ENCODE measurements around the gene FUS.
"Not testable (repeated sequence)": the region's sequence is repeated elsewhere in the genome, so short reads cannot be mapped to it uniquely, and the experiment has no call there.

The FUS gene

DNA sequence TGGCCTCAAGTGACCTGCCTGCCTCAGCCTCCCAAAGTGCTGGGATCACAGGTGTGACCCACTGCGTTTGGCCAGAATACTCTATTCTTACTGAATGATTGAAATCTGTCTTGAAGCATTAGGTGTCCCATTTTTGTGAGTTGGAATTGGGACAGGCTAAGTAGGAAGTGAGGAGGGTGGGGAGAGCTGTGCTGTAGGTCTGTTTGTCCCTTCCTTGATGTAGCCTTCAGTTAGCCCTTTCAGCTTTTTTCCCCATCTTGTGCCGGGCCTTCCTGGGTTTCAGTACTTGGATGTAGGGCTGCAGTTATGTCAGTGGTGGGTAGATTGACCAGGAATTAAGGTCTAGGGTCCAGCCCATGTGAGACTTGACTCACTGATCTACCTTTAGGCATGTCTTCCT, 13.9 kb downstream of the FUS start:
- no peaks in the 10 kb centered on the region for H3K4me1 ChIP-seq (ENCODE audit: insufficient read depth, insufficient read length)
- no peak for TF ChIP-seq SUZ12 (IDR thresholded peaks at IDR 0.05; ENCODE audit: extremely low read depth, insufficient read depth, insufficient read length)
- no peaks in the 10 kb centered on the region for H3K27me3 ChIP-seq (ENCODE audit: insufficient read depth, insufficient read length)

GRCh38 chr16:31194898-31195297, 15.0 kb downstream of the FUS start:
- Histone ChIP-seq H3K4me3 (ENCODE audit: insufficient read length, low read depth) (no peak overlapping the region), H3K4me1 (ENCODE audit: insufficient read depth, insufficient read length) (no peaks in the 10 kb centered on the region), H3K36me3 (ENCODE audit: insufficient read depth, insufficient read length, low read length) (peaks cover 83% of the 10 kb centered on the region), H3K9me3 (ENCODE audit: insufficient read depth, low read length) (no peaks in the 10 kb centered on the region), H3K27me3 (ENCODE audit: insufficient read depth, insufficient read length) (no peaks in the 10 kb centered on the region), H3K9ac (ENCODE audit: insufficient read length, low read depth) (no peak overlapping the region)
- DNase-seq (ENCODE audit: low read depth, low spot score), result no peak
- TF ChIP-seq YY1 (IDR thresholded peaks at IDR 0.05; ENCODE audit: insufficient read depth, insufficient read length) (no peak), SUZ12 (IDR thresholded peaks at IDR 0.05; ENCODE audit: extremely low read depth, insufficient read depth, insufficient read length) (no peak), ZNF274 (IDR thresholded peaks at IDR 0.05; ENCODE audit: low read depth, low read length) (no peak)

More for the DNA sequence above, 13.9 kb downstream of the FUS start:
- Histone ChIP-seq H3K9ac (ENCODE audit: insufficient read length, low read depth) (no peak overlapping the region), H3K36me3 (ENCODE audit: insufficient read depth, insufficient read length, low read length) (peaks cover 87% of the 10 kb centered on the region), H3K9me3 (ENCODE audit: insufficient read depth, low read length) (no peaks in the 10 kb centered on the region), H3K4me3 (ENCODE audit: insufficient read length, low read depth) (no peak overlapping the region)
- no peak for DNase-seq (ENCODE audit: low read depth, low spot score)

- not testable (repeated sequence) for H3K27me3 ChIP-seq (ENCODE audit: insufficient read depth, insufficient read length); H3K4me1 ChIP-seq (ENCODE audit: insufficient read depth, insufficient read length); DNase-seq (ENCODE audit: low read depth, low spot score); H3K4me3 ChIP-seq (ENCODE audit: insufficient read length, low read depth); H3K9ac ChIP-seq (ENCODE audit: insufficient read length, low read depth); H3K9me3 ChIP-seq (ENCODE audit: insufficient read depth, low read length)
- peaks cover 73% of the 10 kb centered on the region for H3K36me3 ChIP-seq (ENCODE audit: insufficient read depth, insufficient read length, low read length)
Observed at GRCh38 chr16:31195861-31196260, 15.9 kb downstream of the FUS start.

GRCh38 chr16:31196324-31197088, 16.6 kb downstream of the FUS start:
- no peak overlapping the region for H3K9ac ChIP-seq (ENCODE audit: insufficient read length, low read depth)
- H3K4me3 ChIP-seq (ENCODE audit: insufficient read length, low read depth), result no peak overlapping the region
- H3K36me3 ChIP-seq (ENCODE audit: insufficient read depth, insufficient read length, low read length), result peaks cover 67% of the 10 kb centered on the region
- H3K4me1 ChIP-seq (ENCODE audit: insufficient read depth, insufficient read length), result no peaks in the 10 kb centered on the region
- TF ChIP-seq YY1 (IDR thresholded peaks at IDR 0.05; ENCODE audit: insufficient read depth, insufficient read length) (no peak), SUZ12 (IDR thresholded peaks at IDR 0.05; ENCODE audit: extremely low read depth, insufficient read depth, insufficient read length) (no peak), ZNF274 (IDR thresholded peaks at IDR 0.05; ENCODE audit: low read depth, low read length) (no peak)
- H3K9me3 ChIP-seq (ENCODE audit: insufficient read depth, low read length), result no peaks in the 10 kb centered on the region
- no peak for DNase-seq (ENCODE audit: low read depth, low spot score)
- no peaks in the 10 kb centered on the region for H3K27me3 ChIP-seq (ENCODE audit: insufficient read depth, insufficient read length)

DNA sequence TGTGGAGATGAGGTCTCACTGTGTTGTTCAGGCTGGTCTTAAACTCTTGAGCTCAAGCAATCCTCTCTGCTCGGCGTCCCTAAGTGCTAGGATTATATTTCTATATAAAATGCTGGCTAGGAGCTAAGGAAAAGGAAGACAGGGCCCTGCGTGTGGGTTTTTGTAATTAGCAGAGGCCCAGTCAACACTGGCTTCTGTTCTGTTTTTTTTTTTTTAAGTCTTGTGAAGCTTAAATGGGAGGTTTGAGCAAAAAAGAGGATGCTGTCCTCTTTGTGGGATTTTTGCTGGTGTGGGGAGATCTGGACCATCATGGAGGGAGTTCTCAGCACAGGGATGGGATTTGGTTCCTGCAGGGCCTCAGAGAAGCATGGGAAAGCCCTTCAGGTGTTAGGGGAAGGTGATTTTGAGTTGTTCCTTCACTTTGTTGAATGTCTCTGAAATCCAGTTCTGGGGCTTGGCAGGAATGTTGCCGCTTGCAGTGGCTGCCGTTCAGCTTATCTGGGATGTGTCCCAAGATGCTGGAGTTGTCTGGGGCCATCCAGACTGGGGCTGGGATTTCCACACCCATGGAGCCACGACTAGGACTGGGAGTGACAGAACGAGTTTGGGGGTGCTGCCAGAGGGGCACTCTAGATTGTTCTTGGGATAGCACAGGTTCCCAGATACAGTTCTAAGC, 18.4 kb downstream of the FUS start:
- no peaks in the 10 kb centered on the region for H3K4me1 ChIP-seq (ENCODE audit: insufficient read depth, insufficient read length)
- H3K4me3 ChIP-seq (ENCODE audit: insufficient read length, low read depth), result no peak overlapping the region
- no peaks in the 10 kb centered on the region for H3K9me3 ChIP-seq (ENCODE audit: insufficient read depth, low read length)
- peaks cover 49% of the 10 kb centered on the region for H3K36me3 ChIP-seq (ENCODE audit: insufficient read depth, insufficient read length, low read length)
- TF ChIP-seq ZNF274 (IDR thresholded peaks at IDR 0.05; ENCODE audit: low read depth, low read length), result no peak
- no peak for TF ChIP-seq SUZ12 (IDR thresholded peaks at IDR 0.05; ENCODE audit: extremely low read depth, insufficient read depth, insufficient read length)
- TF ChIP-seq YY1 (IDR thresholded peaks at IDR 0.05; ENCODE audit: insufficient read depth, insufficient read length), result no peak
- H3K27me3 ChIP-seq (ENCODE audit: insufficient read depth, insufficient read length), result peaks cover 10% of the 10 kb centered on the region
- no peak for DNase-seq (ENCODE audit: low read depth, low spot score)
- no peak overlapping the region for H3K9ac ChIP-seq (ENCODE audit: insufficient read length, low read depth)

GRCh38 chr16:31199430-31200041, 19.6 kb downstream of the FUS start:
- DNase-seq (ENCODE audit: low read depth, low spot score), result no peak
- H3K27me3 ChIP-seq (ENCODE audit: insufficient read depth, insufficient read length), result peaks cover 10% of the 10 kb centered on the region
- H3K9me3 ChIP-seq (ENCODE audit: insufficient read depth, low read length), result no peaks in the 10 kb centered on the region
- TF ChIP-seq SUZ12 (IDR thresholded peaks at IDR 0.05; ENCODE audit: extremely low read depth, insufficient read depth, insufficient read length), result no peak
- TF ChIP-seq ZNF274 (IDR thresholded peaks at IDR 0.05; ENCODE audit: low read depth, low read length), result no peak
- no peak for TF ChIP-seq YY1 (IDR thresholded peaks at IDR 0.05; ENCODE audit: insufficient read depth, insufficient read length)
- H3K9ac ChIP-seq (ENCODE audit: insufficient read length, low read depth), result no peak overlapping the region
- peaks cover 37% of the 10 kb centered on the region for H3K36me3 ChIP-seq (ENCODE audit: insufficient read depth, insufficient read length, low read length)
- H3K4me1 ChIP-seq (ENCODE audit: insufficient read depth, insufficient read length), result no peaks in the 10 kb centered on the region
- no peak overlapping the region for H3K4me3 ChIP-seq (ENCODE audit: insufficient read length, low read depth)

DNA sequence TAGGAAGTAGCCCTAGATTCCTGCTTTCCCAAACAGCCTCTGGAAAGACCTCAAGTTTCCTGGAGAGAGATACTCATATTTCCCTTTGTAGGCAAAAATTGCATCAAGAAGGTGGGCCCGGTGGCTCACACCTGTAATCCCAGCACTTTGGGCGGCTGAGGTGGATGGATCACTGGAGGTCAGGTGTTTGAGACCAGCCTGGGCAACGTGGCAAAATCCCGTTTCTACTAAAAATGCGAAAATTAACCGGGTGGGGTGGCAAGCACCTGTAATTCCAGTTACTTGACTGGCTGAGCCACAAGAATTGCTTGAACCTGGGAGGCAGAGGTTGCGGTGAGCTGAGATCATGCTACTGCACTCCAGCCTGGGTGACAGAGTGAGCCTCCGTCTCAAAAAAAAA, 20.2 kb downstream of the FUS start:
- not testable (repeated sequence) for H3K4me1 ChIP-seq (ENCODE audit: insufficient read depth, insufficient read length); H3K9ac ChIP-seq (ENCODE audit: insufficient read length, low read depth); H3K9me3 ChIP-seq (ENCODE audit: insufficient read depth, low read length); DNase-seq (ENCODE audit: low read depth, low spot score); H3K4me3 ChIP-seq (ENCODE audit: insufficient read length, low read depth)
- H3K36me3 ChIP-seq (ENCODE audit: insufficient read depth, insufficient read length, low read length), result peaks cover 31% of the 10 kb centered on the region
- H3K27me3 ChIP-seq (ENCODE audit: insufficient read depth, insufficient read length), result peaks cover 10% of the 10 kb centered on the region

All from NT2/D1 (cell line).